ENCODE data around the gene ARL4D. TPM values are rescaled to one million over a fixed set of nuclear protein-coding genes. Genes with fewer than 3 reads are reported as not detected.

The ARL4D gene
- total and polyA plus RNA-seq, 2 of the 8 experiments (the other 6 are each of a cell fraction or from before 2014, with no cell fraction given) = 8.4 to 9.2 TPM

GRCh38 chr17:43443381-43443780 lies 44.6 kb downstream of the ARL4D start:
- no peak overlapping the region for H4K91ac ChIP-seq (replicated peaks; ENCODE audit: insufficient read length, low read length)
- H3K79me1 ChIP-seq (ENCODE audit: low read depth, low read length) = no peaks in the 10 kb centered on the region
- no peaks in the 10 kb centered on the region for H3K79me2 ChIP-seq (ENCODE audit: control insufficient read depth in 1 of 2, insufficient read depth in 2 of 2, low read length in 2 of 2)
- H2BK120ac ChIP-seq (replicated peaks; ENCODE audit: low read depth, low read length) = no peak overlapping the region
- FAIRE-seq = no peak
- H3K4me2 ChIP-seq (ENCODE audit: insufficient read depth in 1 of 2, low read depth in 2 of 2, low read length in 2 of 2) = no peak overlapping the region
- H3K23ac ChIP-seq (ENCODE audit: insufficient read length) = no peak overlapping the region
- DNase-seq (ENCODE audit: low read depth in 1 of 2, low spot score in 2 of 2) = no peak
- no peak overlapping the region for H3K14ac ChIP-seq (ENCODE audit: insufficient read length)
- no peaks in the 10 kb centered on the region for H4K20me1 ChIP-seq (replicated peaks in 1 of 2; ENCODE audit: control insufficient read depth in 1 of 2, insufficient read depth in 2 of 2, low read length in 2 of 2)
- H3K9me3 ChIP-seq (ENCODE audit: insufficient read depth in 2 of 2, low read depth in 1 of 2, low read length in 1 of 2) = no peaks in the 10 kb centered on the region
- 87% methylated on average over 3 of the region's 3 CpGs; no CpG with 5 or more reads in 1 of the 2 experiments for WGBS, 2 experiments (ENCODE audit: extremely low coverage in 1 of 2, insufficient coverage in 1 of 2, insufficient read length in 1 of 2, insufficient replicate concordance in 2 of 2, low coverage in 1 of 2, low lambda C conversion rate in 2 of 2, missing lambda C conversion rate in 1 of 2)
- H3K27ac ChIP-seq (ENCODE audit: low read depth, low read length) = no peak overlapping the region
- no peaks in the 10 kb centered on the region for H3K23me2 ChIP-seq (ENCODE audit: low read depth, low read length)
- no peak overlapping the region for H3K4ac ChIP-seq (replicated peaks; ENCODE audit: insufficient read length, low read depth, low read length)
- H2AFZ ChIP-seq (ENCODE audit: low read length) = no peak overlapping the region
- no peak overlapping the region for H3K18ac ChIP-seq (ENCODE audit: extremely low read depth, low read length)
- no peak for TF ChIP-seq NRF1 (IDR thresholded peaks at IDR 0.05; ENCODE audit: low read depth, low read length)
- no peak for TF ChIP-seq KDM5A (IDR thresholded peaks at IDR 0.05; ENCODE audit: low read length)
- TF ChIP-seq POLR2AphosphoS5 (IDR thresholded peaks at IDR 0.05; ENCODE audit: low read depth, low read length) = no peak
- no peak for TF ChIP-seq MAFK (IDR thresholded peaks at IDR 0.05; ENCODE audit: low read depth, low read length)
- TF ChIP-seq POU5F1 (IDR thresholded peaks at IDR 0.05; ENCODE audit: low read depth, low read length) = no peak
- TF ChIP-seq TAF7 (optimal IDR thresholded peaks at IDR 0.05; ENCODE audit: borderline replicate concordance, low read depth, low read length) = no peak
- no peak for TF ChIP-seq MAX (IDR thresholded peaks at IDR 0.05)
- no peaks in the 10 kb centered on the region for H3K27me3 ChIP-seq (replicated peaks in 1 of 4; ENCODE audit: control insufficient read depth in 3 of 4, extremely low read depth in 1 of 4, insufficient read depth in 3 of 4, low read length in 3 of 4)
- no peak overlapping the region for H3K56ac ChIP-seq (replicated peaks; ENCODE audit: insufficient read length, low read depth, low read length)
- no peak overlapping the region for H4K5ac ChIP-seq (ENCODE audit: insufficient read length, low read depth, low read length)
- H3K4me3 ChIP-seq (ENCODE audit: extremely low read depth in 1 of 4, insufficient read depth in 2 of 4, low read depth in 3 of 4, low read length in 4 of 4) = no peak overlapping the region
- peaks cover 0 to 2% (median 0%) of the 10 kb centered on the region in 4 experiments; a peak in 3 of 7 replicates for H3K4me1 ChIP-seq (replicated peaks in 1 of 4; ENCODE audit: control insufficient read depth in 3 of 4, insufficient read depth in 4 of 4, low read length in 3 of 4)
- no peak overlapping the region for H2BK20ac ChIP-seq (ENCODE audit: low read length)
- no peak overlapping the region for H2BK15ac ChIP-seq (ENCODE audit: low read length)
- ChIA-PET CTCF (ENCODE audit: partially characterized antibody) (no interaction called here), POLR2A (ENCODE audit: partially characterized antibody) (interaction anchor here (0.7 kb wide), 1 partner anchor 18 kb away, joined by 3 read pairs; no protein-coding TSS in a partner anchor)
- no peak overlapping the region for H2AK5ac ChIP-seq (ENCODE audit: low read depth, low read length)
- H3K9ac ChIP-seq (replicated peaks in 1 of 4; ENCODE audit: extremely low read depth in 1 of 4, low read depth in 3 of 4, low read length in 3 of 4) = no peak overlapping the region
- H3K36me3 ChIP-seq (ENCODE audit: control insufficient read depth in 2 of 4, insufficient read depth in 4 of 4, low read length in 3 of 4) = no peaks in the 10 kb centered on the region
- H2BK12ac ChIP-seq (ENCODE audit: low read depth, low read length) = no peak overlapping the region
- H2BK5ac ChIP-seq (ENCODE audit: low read depth, low read length) = no peak overlapping the region
- no peak overlapping the region for H4K8ac ChIP-seq (ENCODE audit: extremely low read depth, insufficient read depth, low read length)
